Measurements from ENCODE around the gene ABCF3.

DNA sequence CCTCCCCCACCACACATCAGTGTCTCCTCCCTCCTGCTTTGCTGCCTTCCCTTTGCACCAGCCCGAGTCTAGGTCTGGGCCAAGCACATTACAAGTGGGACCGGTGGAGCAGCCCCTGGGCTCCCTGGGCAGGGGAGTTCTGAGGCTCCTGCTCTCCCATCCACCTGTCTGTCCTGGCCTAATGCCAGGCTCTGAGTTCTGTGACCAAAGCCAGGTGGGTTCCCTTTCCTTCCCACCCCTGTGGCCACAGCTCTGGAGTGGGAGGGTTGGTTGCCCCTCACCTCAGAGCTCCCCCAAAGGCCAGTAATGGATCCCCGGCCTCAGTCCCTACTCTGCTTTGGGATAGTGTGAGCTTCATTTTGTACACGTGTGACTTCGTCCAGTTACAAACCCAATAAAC is 2.3 kb upstream of the ABCF3 start:
- no peak for TF ChIP-seq POLR2A (IDR thresholded peaks at IDR 0.05; ENCODE audit: low read length)
- TF ChIP-seq GATA1 (IDR thresholded peaks at IDR 0.05; ENCODE audit: low read depth, low read length), result no peak
